ENCODE data around the gene UNC5C. TPM values are rescaled to one million over a fixed set of nuclear protein-coding genes. Genes with fewer than 3 reads are reported as not detected.

The UNC5C gene
- total and polyA plus RNA-seq, 8 donors: 0.13 to 14.3 (median 2.0) TPM

GRCh38 chr4:95421869-95422268 is 126.9 kb downstream of the UNC5C start:
- Histone ChIP-seq H3K9me3 (no peaks in the 10 kb centered on the region), H3K27me3 (no peaks in the 10 kb centered on the region), H3K36me3 (no peaks in the 10 kb centered on the region), H3K4me1 (no peaks in the 10 kb centered on the region), H3K4me3 (no peak overlapping the region), H3K27ac (no peak overlapping the region)
- intact Hi-C loops (cut with DNase I; ENCODE audit: low total_unique reads): no loop called here
- no peak for DNase-seq
- TF ChIP-seq POLR2AphosphoS5 (IDR thresholded peaks at IDR 0.05) (no peak), POLR2A (IDR thresholded peaks at IDR 0.05) (no peak), CTCF (IDR thresholded peaks at IDR 0.05) (no peak), EP300 (IDR thresholded peaks at IDR 0.05) (no peak)
- WGBS, 5 donors: 60 to 79% (median 70%) methylated on average over 4 of the region's 4 CpGs

- Histone ChIP-seq H3K27me3 (no peaks in the 10 kb centered on the region), H3K4me3 (no peak overlapping the region), H3K27ac (no peak overlapping the region), H3K36me3 (no peaks in the 10 kb centered on the region), H3K9me3 (no peaks in the 10 kb centered on the region), H3K4me1 (no peaks in the 10 kb centered on the region)
- no peak for TF ChIP-seq POLR2A (IDR thresholded peaks at IDR 0.05)
- no peak for TF ChIP-seq EP300 (IDR thresholded peaks at IDR 0.05)
- TF ChIP-seq CTCF (IDR thresholded peaks at IDR 0.05): no peak
- TF ChIP-seq POLR2AphosphoS5 (IDR thresholded peaks at IDR 0.05): no peak
- 36 to 55% (median 45%) methylated on average over 3 of the region's 3 CpGs for WGBS, 5 donors
- intact Hi-C loops (cut with DNase I; ENCODE audit: low total_unique reads): no loop called here
- DNase-seq: no peak
These were observed 131.2 kb downstream of the UNC5C start for GRCh38 chr4:95417531-95417930.

- no peaks in the 10 kb centered on the region for H3K27me3 ChIP-seq
- no peak for DNase-seq
- 38 to 49% (median 44%) methylated on average over 3 of the region's 3 CpGs for WGBS, 5 donors
These were observed 133.4 kb downstream of the UNC5C start for GRCh38 chr4:95415346-95415771.

GRCh38 chr4:95411371-95412088 is 137.2 kb downstream of the UNC5C start:
- H3K4me1 ChIP-seq: no peaks in the 10 kb centered on the region

More at GRCh38 chr4:95415346-95415771, 133.4 kb downstream of the UNC5C start:
- no peak for TF ChIP-seq POLR2A (IDR thresholded peaks at IDR 0.05)
- H3K4me3 ChIP-seq: no peak overlapping the region
- H3K36me3 ChIP-seq: no peaks in the 10 kb centered on the region
- no peaks in the 10 kb centered on the region for H3K9me3 ChIP-seq
- no peaks in the 10 kb centered on the region for H3K4me1 ChIP-seq
- intact Hi-C loops (cut with DNase I; ENCODE audit: low total_unique reads): no loop called here
- no peak overlapping the region for H3K27ac ChIP-seq

More at GRCh38 chr4:95411371-95412088, 137.2 kb downstream of the UNC5C start:
- DNase-seq: no peak
- H3K9me3 ChIP-seq: no peaks in the 10 kb centered on the region
- TF ChIP-seq POLR2AphosphoS5 (IDR thresholded peaks at IDR 0.05): no peak
- no peak for TF ChIP-seq POLR2A (IDR thresholded peaks at IDR 0.05)
- TF ChIP-seq CTCF (IDR thresholded peaks at IDR 0.05): no peak
- TF ChIP-seq EP300 (IDR thresholded peaks at IDR 0.05): no peak
- no peak overlapping the region for H3K27ac ChIP-seq
- H3K4me3 ChIP-seq: no peak overlapping the region
- H3K27me3 ChIP-seq: no peaks in the 10 kb centered on the region
- H3K36me3 ChIP-seq: no peaks in the 10 kb centered on the region
- intact Hi-C loops (cut with DNase I; ENCODE audit: low total_unique reads): no loop called here
- WGBS, 5 donors: 49 to 59% (median 53%) methylated on average over 4 of the region's 4 CpGs
